Measurements from ENCODE around the gene CHCHD2. TPM values are rescaled to one million over a fixed set of nuclear protein-coding genes. Genes with fewer than 3 reads are reported as not detected.
A peak's percentile ranks its signal among the peaks of the same experiment; 100 is the strongest.
"Not testable (repeated sequence)": the region's sequence is repeated elsewhere in the genome, so short reads cannot be mapped to it uniquely, and the experiment has no call there.

The CHCHD2 gene, protein sequence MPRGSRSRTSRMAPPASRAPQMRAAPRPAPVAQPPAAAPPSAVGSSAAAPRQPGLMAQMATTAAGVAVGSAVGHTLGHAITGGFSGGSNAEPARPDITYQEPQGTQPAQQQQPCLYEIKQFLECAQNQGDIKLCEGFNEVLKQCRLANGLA
- 10 to 100 TPM; 44.7 to 88.8 TPM for total RNA-seq
- polyA plus RNA-seq (2013, experiment 1 of 2) = 247 TPM
- 233 TPM for polyA plus RNA-seq (2013, experiment 2 of 2)
- long read RNA-seq, experiment 1, transcript CHCHD2-201 (4 exons, 901 nt) = major isoform, 74 of 87 reads
- long read RNA-seq, experiment 1, partial matches to known transcripts = 10 of 87 reads
- long read RNA-seq, experiment 1, other reads (novel, unspliced or antisense) = 3 of 87 reads
- long read RNA-seq, experiment 2, transcript CHCHD2-201 (4 exons, 901 nt) = major isoform, 49 of 49 reads
- long read RNA-seq, experiment 2, partial matches to known transcripts = 0 of 49 reads
- long read RNA-seq, experiment 2, other reads (novel, unspliced or antisense) = 0 of 49 reads
- long read RNA-seq, experiment 3, transcript CHCHD2-201 (4 exons, 901 nt) = major isoform, 32 of 34 reads
- long read RNA-seq, experiment 3, partial matches to known transcripts = 0 of 34 reads
- long read RNA-seq, experiment 3, other reads (novel, unspliced or antisense) = 2 of 34 reads
- long read RNA-seq, experiment 4, transcript CHCHD2-201 (4 exons, 901 nt) = major isoform, 304 of 304 reads
- long read RNA-seq, experiment 4, partial matches to known transcripts = 0 of 304 reads
- long read RNA-seq, experiment 4, other reads (novel, unspliced or antisense) = 0 of 304 reads

DNA sequence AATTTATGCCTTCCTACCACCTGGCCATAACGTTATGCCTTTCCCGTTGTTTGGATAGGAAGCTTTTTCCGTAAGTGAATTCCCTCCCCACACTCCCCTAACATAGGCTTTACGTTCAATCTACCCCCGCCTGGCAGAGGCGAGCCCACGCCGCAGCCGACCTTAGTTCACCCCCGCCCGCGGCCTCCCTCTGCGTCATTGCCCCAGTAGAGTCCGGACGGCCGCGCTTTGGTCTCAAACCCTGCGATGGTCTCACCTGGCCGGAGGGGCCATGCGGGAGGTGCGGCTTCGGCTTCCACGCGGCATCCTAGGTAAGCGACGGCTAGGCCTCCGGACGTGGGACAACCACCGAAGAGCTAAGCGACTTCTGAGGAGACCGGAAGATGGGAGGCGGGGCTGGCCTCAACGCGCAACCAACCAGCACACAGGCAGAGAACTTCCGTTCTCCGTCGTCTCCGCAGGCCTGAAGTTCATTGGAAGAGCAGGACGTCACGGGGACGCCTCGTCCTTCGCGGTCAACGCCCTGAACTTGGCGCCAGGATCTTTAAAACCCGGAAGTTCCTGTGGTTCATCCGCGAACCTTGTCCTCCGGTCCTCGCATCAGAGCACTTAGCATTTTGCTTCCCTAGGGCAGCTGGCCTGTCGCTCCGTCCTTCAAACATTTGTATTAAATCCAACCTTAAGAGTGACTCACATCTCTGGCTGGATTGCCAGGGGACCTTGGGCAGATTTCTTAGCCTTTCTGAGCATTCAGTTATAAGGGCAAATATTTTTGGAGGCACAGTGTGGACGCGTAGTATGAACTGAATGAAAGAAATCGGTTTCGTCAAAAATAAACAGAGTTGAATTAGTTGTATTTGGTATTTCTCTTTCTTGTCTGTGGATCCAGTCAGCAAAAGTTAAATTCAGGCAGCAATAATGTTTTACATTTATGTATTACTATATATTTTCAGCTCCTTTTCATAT lies at the start of gene CHCHD2:
CHCHD2 (minus strand) TSS at position 369 of the 966 bp plus-strand sequence; CDS start at position 306, 63 bp downstream.
- 8 to 21% methylated on average over 17 to 57 of the region's 57 CpGs for WGBS, 2 experiments (ENCODE audit: insufficient coverage in 1 of 2, insufficient read length in 1 of 2)
- peak within 1 kb of the TSS; percentile 99 for H3K4me3 ChIP-seq (ENCODE audit: low read length)
- H3K9ac ChIP-seq (ENCODE audit: extremely low read depth, low read length, poor library complexity, severe bottlenecking) = peak within 1 kb of the TSS; percentile 90
- DNase-seq = peak; percentile 78
- H3K27ac Mint-ChIP-seq = peak within 1 kb of the TSS; percentile 66
- TF ChIP-seq, protein P1, sequence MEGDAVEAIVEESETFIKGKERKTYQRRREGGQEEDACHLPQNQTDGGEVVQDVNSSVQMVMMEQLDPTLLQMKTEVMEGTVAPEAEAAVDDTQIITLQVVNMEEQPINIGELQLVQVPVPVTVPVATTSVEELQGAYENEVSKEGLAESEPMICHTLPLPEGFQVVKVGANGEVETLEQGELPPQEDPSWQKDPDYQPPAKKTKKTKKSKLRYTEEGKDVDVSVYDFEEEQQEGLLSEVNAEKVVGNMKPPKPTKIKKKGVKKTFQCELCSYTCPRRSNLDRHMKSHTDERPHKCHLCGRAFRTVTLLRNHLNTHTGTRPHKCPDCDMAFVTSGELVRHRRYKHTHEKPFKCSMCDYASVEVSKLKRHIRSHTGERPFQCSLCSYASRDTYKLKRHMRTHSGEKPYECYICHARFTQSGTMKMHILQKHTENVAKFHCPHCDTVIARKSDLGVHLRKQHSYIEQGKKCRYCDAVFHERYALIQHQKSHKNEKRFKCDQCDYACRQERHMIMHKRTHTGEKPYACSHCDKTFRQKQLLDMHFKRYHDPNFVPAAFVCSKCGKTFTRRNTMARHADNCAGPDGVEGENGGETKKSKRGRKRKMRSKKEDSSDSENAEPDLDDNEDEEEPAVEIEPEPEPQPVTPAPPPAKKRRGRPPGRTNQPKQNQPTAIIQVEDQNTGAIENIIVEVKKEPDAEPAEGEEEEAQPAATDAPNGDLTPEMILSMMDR (conservative IDR thresholded peaks at IDR 0.05) = no peak
- H3K27me3 ChIP-seq (ENCODE audit: control insufficient read depth, insufficient read depth, low read length, poor library complexity, severe bottlenecking) = no peaks in the 10 kb centered on the region
- peaks cover 30% of the 10 kb centered on the region for H3K36me3 ChIP-seq (ENCODE audit: control insufficient read depth, insufficient read depth, low read length)
- no peaks in the 10 kb centered on the region for H3K4me1 Mint-ChIP-seq
- H3K4me3 Mint-ChIP-seq = peak within 1 kb of the TSS; percentile 66
- H3K36me3 Mint-ChIP-seq (ENCODE audit: low read depth) = no peaks in the 10 kb centered on the region
- H3K9me3 ChIP-seq (ENCODE audit: control insufficient read depth, low read length) = peaks cover 11% of the 10 kb centered on the region
- peaks cover 78% of the 10 kb centered on the region for H3K9me3 Mint-ChIP-seq
- H3K27ac ChIP-seq (ENCODE audit: low read depth, low read length) = peak within 1 kb of the TSS; percentile 40
- no peaks in the 10 kb centered on the region for H3K4me1 ChIP-seq (ENCODE audit: control insufficient read depth, insufficient read depth, low read length)
- H3K27me3 Mint-ChIP-seq (ENCODE audit: insufficient read depth) = peaks cover 2% of the 10 kb centered on the region

DNA sequence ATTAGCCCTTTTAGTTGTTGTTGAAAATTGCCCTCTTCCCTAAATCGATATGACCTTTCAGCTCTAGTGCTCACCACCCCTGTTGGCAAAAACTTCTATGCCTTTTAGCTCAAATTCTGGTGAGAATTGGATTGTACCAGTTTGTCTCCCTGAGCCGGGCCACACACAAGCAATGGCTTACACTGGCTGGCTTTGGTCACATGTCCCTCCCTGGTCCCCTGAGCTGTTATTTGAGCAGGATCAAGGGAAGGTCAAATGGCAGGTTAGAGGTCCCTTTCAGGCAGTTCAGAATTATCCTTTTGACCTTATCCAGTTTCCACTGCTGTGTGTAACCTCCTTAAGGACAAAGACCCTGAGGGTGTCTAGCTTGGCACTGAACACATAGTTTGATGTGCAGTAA lies 24.8 kb upstream of the CHCHD2 start:
- H3K4me1 ChIP-seq (ENCODE audit: control insufficient read depth, insufficient read depth, low read length); H3K36me3 Mint-ChIP-seq (ENCODE audit: low read depth); H3K4me1 Mint-ChIP-seq; H3K27me3 ChIP-seq (ENCODE audit: control insufficient read depth, insufficient read depth, low read length, poor library complexity, severe bottlenecking); H3K27me3 Mint-ChIP-seq (ENCODE audit: insufficient read depth); H3K4me3 ChIP-seq (ENCODE audit: low read length); H3K27ac Mint-ChIP-seq; H3K27ac ChIP-seq (ENCODE audit: low read depth, low read length); H3K36me3 ChIP-seq (ENCODE audit: control insufficient read depth, insufficient read depth, low read length); H3K9ac ChIP-seq (ENCODE audit: extremely low read depth, low read length, poor library complexity, severe bottlenecking); DNase-seq; H3K4me3 Mint-ChIP-seq: not testable (repeated sequence)
- WGBS, 2 experiments (ENCODE audit: insufficient coverage in 1 of 2, insufficient read length in 1 of 2) = 70% methylated on average over 2 of the region's 2 CpGs; no CpG with 5 or more reads in 1 of the 2 experiments
- H3K9me3 Mint-ChIP-seq = peaks cover 88% of the 10 kb centered on the region
- peaks cover 35% of the 10 kb centered on the region for H3K9me3 ChIP-seq (ENCODE audit: control insufficient read depth, low read length)

DNA sequence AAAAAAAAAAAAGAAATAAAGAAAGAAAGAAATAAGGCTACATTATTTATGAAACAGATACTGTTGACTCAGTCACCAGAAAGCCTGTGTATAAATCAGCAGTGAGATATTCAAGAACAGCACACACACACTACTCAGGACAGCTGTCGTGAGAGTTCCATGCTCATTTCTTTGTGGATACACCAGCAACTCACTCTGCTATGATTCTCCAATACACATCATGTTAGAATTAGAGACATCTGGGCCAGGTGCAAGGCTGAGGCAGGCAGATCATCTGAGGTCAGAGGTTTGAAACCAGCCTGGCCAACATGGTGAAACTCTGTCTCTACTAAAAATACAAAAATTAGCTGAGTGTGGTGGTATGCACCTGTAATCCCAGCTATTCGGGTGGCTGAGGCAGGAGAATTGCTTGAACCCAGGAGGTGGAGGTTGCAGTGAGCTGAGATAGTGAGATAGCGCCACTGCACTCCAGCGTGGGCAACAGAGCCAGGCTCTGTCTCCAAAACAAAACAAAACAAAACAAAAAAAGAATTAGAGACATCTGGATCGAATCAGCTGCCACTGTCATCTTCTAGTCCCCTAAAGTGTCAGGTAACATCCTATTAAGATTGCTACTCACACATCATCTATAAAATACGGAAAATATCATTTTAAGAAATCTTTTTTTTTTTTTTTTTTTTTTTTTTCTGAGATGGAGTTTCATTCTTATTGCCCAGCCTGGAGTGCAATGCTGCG lies 21.1 kb upstream of the CHCHD2 start:
- no peak overlapping the region for H3K27ac ChIP-seq (ENCODE audit: low read depth, low read length)
- WGBS, 2 experiments (ENCODE audit: insufficient coverage in 1 of 2, insufficient read length in 1 of 2) = 74 to 76% methylated on average over 5 to 7 of the region's 7 CpGs
- H3K4me1 ChIP-seq (ENCODE audit: control insufficient read depth, insufficient read depth, low read length) = no peaks in the 10 kb centered on the region
- H3K9ac ChIP-seq (ENCODE audit: extremely low read depth, low read length, poor library complexity, severe bottlenecking) = no peak overlapping the region
- no peak for DNase-seq
- Mint-ChIP-seq H3K27ac (no peak overlapping the region), H3K36me3 (ENCODE audit: low read depth) (no peaks in the 10 kb centered on the region), H3K27me3 (ENCODE audit: insufficient read depth) (no peaks in the 10 kb centered on the region), H3K4me3 (no peak overlapping the region), H3K4me1 (no peaks in the 10 kb centered on the region), H3K9me3 (peaks cover 86% of the 10 kb centered on the region)
- H3K9me3 ChIP-seq (ENCODE audit: control insufficient read depth, low read length) = peaks cover 21% of the 10 kb centered on the region
- TF ChIP-seq, protein P1 (conservative IDR thresholded peaks at IDR 0.05) = no peak
- H3K27me3 ChIP-seq (ENCODE audit: control insufficient read depth, insufficient read depth, low read length, poor library complexity, severe bottlenecking) = no peaks in the 10 kb centered on the region
- no peaks in the 10 kb centered on the region for H3K36me3 ChIP-seq (ENCODE audit: control insufficient read depth, insufficient read depth, low read length)
- H3K4me3 ChIP-seq (ENCODE audit: low read length) = no peak overlapping the region

All from endodermal cell (in vitro differentiated cells).